NCI-H2171 treated with DMSO at 0.1 percent for 48 hours (cell line): ENCODE results near the gene GEMIN4.
"Not testable (repeated sequence)": the region's sequence is repeated elsewhere in the genome, so short reads cannot be mapped to it uniquely, and the experiment has no call there.

Source experiments
- DNase-seq: peaks from one replicate; lab custom pipeline; 2025; lab: John Stamatoyannopoulos, UW

GEMIN4 gene

DNA sequence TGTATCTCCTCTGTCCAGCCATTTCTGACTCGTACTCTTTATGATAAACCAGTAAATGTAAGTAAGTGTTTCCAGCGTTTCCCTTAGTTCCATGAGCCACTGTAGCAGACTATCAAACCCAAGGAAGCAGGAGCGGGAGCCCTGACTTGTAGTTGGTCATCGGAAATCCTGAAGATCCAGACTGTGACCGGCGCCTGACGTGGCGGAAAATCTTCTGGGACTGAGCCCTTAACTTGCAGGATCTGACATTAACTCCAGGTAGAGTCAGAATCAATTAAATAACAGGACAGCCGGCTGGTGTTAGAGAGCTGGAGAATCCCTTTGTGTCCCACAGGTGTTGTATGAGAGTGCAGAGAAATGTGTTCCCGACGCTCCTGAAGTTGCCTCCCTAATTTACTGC lies 26.0 kb upstream of the GEMIN4 start:
- no peak for DNase-seq

DNA sequence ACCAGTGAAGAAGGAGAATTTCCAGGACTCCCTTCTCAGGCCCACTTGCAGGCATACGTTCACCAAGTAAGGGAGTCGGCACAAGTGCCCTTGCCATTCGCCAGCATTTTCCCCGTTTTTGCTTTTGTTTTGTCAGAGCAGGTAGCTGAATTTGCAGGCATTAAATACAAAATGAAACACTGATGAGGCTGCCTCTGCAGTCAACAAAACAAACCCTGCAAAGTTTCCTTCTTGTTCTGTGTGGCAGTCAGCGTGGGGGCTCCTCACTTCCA lies 22.2 kb upstream of the GEMIN4 start:
- DNase-seq = no peak

DNA sequence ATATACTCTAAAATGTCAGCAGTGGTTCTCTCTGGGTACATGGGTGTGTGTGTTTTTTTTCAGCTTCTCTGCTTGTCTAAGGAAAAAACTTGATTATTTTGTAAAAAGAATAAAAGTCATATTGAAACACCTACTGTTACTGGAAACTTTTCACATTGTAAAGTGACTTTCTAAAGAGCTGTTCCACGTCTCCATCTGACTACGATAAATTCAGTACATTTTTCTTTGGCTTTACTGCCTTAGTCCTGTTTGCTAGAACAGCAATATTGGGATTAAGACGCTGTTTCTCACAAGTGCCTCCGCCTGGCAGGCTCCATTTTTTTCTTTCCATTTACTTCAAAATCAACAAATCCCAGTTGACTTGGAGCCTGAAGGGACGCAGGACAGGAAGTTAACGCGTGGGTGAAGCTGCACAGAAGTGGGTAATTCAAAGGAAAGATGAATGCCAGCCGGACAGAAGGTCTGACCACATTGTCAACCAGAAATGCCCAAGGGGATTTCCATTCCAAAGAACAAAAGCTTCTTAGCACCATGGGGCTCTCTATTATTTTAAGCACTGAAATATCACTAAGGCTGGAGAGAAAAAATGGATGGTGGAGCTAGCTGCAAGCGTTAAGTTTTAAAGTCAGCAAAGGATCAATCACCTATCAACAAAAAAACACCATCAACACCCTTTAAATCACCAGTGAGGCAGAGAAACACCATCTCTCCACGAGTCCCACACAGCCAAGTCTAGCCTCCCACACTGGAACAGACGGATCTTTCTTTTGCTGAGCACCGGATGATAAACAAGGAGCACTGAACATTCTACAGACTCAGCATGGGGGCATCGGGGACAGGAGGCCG lies 21.6 kb upstream of the GEMIN4 start:
- no peak for DNase-seq

- DNase-seq = no peak
Observed at GRCh38 chr17:773016-773415, 21.0 kb upstream of the GEMIN4 start.

GRCh38 chr17:767076-767475 lies 15.0 kb upstream of the GEMIN4 start:
- DNase-seq = no peak

DNA sequence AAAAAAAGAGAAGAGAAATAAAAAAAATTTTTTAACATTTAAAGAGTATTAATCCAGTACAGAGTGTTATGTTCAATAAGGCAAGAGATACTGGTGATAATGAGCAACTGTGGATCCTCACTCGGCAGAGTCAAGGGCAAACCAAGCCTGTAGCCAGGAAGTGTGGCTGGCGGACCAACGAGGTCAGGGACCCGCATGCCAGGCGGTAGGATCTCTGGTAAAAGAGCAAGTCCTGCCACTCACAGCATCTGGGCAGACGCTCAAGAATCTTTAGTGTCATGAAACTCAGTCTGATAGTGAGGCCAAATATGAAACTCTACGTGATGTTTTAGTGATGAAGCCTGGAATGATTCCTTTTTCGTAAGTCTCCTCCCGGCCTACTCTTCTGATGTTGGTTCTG lies 8.3 kb upstream of the GEMIN4 start:
- no peak for DNase-seq

DNA sequence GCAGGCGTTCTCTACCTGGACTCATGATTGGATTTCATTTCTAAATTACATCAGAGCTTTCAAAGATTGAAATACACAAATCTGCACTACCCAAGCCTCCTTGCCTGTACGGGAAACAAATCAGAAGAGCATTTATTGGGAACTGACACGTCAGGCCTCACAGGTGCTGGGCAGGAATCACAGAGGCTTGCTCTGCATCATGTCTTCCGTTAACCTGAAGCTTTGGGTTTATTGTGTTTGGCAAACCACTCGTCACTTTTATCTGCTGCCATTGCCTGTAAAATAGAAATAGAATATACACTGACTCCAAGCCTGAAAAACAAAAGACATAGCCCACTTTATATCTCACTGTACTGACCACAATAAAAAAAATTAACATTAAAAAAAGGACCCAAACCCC lies 7.9 kb upstream of the GEMIN4 start:
- no peak for DNase-seq

DNA sequence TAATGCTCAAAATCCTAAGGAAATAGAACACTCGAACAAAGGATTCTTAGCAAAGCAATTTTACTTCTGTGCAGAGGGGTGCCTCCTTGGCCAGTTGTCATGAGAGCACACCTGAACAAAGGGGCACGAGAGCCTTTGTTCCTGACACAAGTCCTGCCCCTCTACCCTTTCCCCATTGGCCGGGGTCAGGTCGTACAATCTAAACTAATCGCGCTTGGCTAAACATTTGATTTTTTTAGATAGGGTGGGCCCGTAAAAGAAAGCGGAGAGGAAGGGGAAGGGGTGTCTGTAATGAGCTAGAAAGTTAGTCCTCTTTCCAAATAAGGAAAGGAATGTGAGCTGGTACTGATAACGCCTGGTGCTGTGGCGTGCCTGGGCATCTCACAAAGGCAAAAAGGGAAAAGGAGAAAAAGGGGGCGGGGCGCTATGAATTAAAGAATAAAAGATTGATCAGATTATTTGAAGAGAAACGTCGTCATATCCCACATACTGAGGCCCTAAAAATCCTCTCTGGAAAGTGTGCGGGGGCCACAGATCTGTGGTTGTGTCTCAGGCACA lies 4.0 kb upstream of the GEMIN4 start:
- DNase-seq = not testable (repeated sequence)

- not testable (repeated sequence) for DNase-seq
Observed at GRCh38 chr17:755319-755961, 3.4 kb upstream of the GEMIN4 start.

- no peak for DNase-seq
Observed at GRCh38 chr17:753418-753817, 1.4 kb upstream of the GEMIN4 start.

- peak; percentile 60 for DNase-seq
Observed at GRCh38 chr17:752620-753219, 656 bp upstream of the GEMIN4 start.

- DNase-seq = peak; percentile 31
Observed at GRCh38 chr17:751269-752001, 629 bp downstream of the GEMIN4 start.

DNA sequence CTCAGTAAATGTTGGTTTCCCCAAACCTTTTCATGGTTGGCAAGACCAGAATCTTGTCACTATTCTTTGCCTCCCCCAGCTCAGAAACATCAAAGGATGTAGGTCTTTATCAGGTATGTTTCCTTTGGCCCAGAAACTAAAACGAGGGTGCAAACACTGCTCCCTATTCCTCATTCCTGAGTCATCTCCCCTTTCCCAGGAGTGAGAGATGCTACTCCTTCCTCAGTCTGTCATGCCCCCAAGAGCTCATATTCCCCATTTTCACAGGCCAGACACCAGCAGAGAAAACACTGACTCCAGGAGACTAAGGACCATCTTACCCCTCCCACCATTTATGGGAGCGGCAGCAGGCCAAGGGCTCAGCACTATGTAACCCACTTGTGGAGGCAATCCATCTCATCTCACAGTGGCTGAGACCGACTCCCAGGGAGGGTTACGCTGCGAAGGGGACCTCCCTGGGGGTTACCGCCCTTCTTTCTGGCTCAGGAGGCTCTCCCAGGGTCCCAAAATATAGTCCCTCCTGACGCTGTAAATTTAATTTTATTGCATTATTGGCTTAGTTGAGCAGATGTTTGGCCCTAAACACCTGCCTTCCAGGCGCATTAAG lies 1.5 kb downstream of the GEMIN4 start:
- DNase-seq = no peak

- not testable (repeated sequence) for DNase-seq
Observed at GRCh38 chr17:749359-749758, 2.7 kb downstream of the GEMIN4 start.

DNA sequence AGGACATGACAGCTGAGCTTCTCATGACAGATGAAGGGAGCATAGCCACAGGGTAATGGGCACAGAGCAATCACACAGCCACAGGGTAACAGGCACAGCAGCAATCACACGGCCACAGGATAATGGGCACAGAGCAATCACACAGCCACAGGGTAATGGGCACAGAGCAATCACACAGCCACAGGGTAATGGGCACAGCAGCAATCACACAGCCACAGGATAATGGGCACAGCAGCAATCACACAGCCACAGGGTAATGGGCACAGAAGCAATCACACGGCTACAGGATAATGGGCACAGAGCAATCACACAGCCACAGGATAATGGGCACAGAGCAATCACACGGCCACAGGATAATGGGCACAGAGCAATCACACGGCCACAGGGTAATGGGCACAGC lies 3.5 kb downstream of the GEMIN4 start:
- not testable (repeated sequence) for DNase-seq

- no peak for DNase-seq
Observed at GRCh38 chr17:746783-747629, 5.1 kb downstream of the GEMIN4 start.

GRCh38 chr17:746181-746580 lies 5.9 kb downstream of the GEMIN4 start:
- DNase-seq = no peak

DNA sequence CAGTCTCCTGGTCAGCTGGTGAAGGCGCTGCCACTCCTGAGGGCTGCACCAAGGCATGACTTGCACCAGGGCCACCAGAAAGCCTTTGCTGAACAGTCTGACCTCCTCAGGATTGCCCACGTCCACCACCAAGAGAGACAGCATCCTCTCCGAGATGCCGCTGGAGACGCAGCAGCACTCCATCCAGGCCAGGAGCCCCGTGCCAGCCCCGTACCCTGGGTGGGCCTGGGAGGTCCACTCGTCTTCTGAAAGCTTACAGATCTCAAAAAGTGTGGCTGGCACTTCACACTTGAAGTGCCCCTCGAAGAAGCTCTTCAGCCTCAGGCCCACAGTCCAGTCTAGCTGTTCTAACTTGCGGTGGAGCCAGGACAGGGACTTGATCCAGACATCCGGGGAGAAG lies 6.7 kb downstream of the GEMIN4 start:
- DNase-seq = no peak

DNA sequence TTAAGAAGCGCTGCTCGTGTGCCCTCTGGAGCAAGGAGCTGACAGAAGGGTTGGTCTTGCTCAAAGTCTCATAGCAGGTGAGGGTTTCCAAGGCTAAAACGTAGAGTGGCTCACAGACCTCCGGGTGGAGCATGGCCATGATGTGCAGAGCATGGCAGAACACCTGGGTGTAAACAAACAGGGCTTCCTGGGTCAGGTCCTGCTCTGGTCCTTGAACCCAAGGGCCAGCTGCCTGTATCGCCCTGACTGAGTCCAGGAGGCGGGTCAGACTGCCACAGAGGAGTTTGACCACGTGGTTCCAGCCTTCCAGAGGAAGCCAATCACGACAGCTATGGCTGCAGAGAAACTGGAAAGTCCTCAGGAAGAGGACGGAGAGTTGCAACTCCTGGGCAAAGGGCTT lies 7.1 kb downstream of the GEMIN4 start:
- no peak for DNase-seq

- no peak for DNase-seq
Observed at GRCh38 chr17:743139-743538, 8.9 kb downstream of the GEMIN4 start.

GRCh38 chr17:742147-742793 lies 9.8 kb downstream of the GEMIN4 start:
- no peak for DNase-seq
